ENCODE data around the gene ZNF606.

The ZNF606 gene

DNA sequence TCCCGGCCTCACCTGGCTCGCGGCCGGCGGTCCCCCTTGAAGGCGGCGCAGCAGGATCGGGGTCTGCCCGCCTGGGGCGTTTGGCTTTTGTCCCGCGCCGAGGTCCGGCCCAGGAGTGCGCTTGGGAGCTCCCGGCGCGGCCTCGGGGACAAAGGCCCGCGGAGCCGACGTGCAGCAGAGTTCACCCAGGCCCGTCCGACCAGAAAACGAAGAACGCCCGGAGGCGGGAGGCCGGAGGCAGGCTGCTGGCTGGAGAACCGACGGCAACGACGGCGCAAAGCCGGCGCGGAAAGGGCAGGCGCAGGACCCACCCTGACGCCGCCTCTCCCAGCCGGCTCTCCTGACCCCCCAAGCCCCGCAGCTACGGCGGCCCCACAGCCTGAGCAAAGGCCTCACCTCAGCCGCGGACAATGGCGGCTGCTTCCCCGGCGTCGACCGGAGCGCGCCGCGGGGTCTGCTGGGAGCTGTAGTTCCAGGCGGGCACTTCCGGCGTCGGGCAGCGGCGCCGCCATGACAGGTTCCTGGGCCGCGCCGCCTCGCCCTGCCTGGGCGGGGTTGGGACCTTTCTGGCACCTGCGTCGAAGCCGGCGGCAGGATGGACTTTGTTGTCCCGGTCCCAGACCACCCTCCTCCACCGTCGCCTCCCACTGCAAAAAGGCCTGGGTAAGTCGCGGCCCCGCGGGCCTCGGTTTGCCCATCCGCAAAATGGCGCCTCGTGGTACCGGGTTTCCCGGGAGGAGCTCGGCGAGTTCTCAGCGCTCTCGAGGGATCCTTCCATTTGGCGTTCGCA is at the start of gene ZNF606:
Gene ZNF606, minus strand, starts transcription at position 437 of the 790 bp plus-strand sequence. CDS start 1,501 bp downstream, outside the sequence.
- peak; percentile 74 for DNase-seq (ENCODE audit: low read depth)

GRCh38 chr19:58052256-58052655 is 49.6 kb upstream of the ZNF606 start:
- DNase-seq (ENCODE audit: low read depth), result no peak

GRCh38 chr19:58047672-58048071 is 45.1 kb upstream of the ZNF606 start:
- no peak for DNase-seq (ENCODE audit: low read depth)

DNA sequence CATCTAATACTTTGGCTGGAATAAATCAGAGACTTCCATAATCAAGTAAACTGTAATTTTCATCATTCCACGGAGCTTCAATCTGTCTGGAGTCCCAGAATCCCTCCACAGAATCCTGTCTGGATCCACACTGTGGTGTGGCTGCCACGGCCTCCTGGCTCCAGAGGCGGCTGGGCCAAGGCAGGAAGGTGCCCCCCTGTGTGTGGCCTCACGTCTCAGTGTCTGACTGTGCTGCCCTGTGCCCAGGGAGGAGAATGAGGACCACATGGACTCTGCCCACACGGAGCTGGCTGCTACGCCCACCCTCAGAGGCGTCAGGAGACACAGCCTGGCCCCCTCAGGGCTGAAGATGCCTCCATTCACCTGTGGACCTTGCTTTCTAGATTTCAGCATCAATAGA is 44.2 kb upstream of the ZNF606 start:
- DNase-seq (ENCODE audit: low read depth), result no peak

DNA sequence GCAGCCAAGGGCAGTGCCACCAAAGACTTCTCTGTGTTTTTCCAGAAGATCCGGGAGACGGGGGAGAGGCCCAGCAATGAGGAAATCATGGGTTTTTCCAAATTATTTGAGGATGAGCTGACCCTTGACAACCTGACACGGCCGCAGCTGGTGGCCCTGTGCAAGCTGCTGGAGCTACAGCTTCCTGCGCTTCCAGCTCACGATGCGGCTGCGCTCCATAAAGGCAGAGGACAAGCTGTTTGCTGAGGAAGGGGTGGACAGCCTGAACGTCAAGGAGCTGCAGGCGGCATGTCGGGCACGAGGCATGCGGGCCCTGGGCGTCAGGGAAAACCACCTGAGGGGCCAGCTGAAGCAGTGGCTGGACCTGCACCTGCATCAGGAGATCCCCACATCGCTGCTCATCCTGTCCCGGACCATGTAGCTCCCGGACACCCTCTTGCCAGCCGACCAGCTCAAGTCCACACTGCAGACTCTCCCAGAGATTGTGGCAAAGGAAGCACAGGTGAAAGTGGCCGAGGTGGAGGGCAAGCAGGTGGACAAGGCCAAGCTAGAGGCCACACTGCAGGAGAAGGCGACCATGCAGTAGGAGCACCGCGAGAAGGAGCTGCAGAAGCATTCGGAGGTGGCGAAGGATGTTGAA is 42.9 kb upstream of the ZNF606 start:
- DNase-seq (ENCODE audit: low read depth), result no peak

DNA sequence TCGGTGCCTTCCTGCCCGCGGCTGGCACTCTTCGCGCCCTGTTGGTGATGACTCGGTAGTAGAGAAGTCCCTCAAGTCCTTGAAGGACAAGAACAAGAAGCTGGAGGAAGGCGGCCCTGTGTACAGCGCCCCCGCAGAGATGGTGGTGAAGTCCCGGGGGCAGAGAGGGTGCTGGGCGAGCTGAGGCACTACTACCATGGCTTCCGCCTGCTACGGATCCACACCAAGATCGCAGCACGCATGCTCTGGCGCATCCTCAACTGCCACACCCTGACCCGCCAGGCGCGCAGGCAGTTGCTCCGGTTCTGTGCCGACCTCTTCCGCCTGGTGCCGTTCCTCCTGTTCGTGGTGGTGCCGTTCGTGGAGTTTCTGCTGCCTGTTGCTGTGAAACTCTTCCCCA is 42.3 kb upstream of the ZNF606 start:
- DNase-seq (ENCODE audit: low read depth), result no peak

GRCh38 chr19:58044391-58044790 is 41.8 kb upstream of the ZNF606 start:
- DNase-seq (ENCODE audit: low read depth), result no peak

- DNase-seq (ENCODE audit: low read depth), result no peak
Observed at GRCh38 chr19:58042495-58043340, 40.1 kb upstream of the ZNF606 start.

- no peak for DNase-seq (ENCODE audit: low read depth)
Observed at GRCh38 chr19:58040751-58041525, 38.3 kb upstream of the ZNF606 start.

- no peak for DNase-seq (ENCODE audit: low read depth)
Observed at GRCh38 chr19:58038688-58039204, 36.1 kb upstream of the ZNF606 start.

GRCh38 chr19:58037927-58038687 is 35.5 kb upstream of the ZNF606 start:
- DNase-seq (ENCODE audit: low read depth), result no peak

GRCh38 chr19:58035863-58036262 is 33.2 kb upstream of the ZNF606 start:
- DNase-seq (ENCODE audit: low read depth), result no peak

DNA sequence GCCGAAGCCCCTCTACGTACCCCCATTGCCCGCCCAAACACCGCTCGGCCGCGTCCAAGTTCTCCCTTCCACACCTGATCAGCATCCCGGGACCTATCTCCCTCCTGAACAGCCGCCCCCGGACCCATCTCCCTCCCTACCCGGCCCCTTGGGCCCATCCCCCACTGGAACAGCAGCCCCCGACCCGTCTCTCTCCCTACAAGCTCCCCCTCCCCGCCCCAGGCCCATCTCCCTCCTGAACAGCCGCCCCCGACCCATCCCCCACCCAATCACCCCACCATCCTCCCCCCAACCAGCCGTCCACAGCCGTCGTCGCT is 31.8 kb upstream of the ZNF606 start:
- no peak for DNase-seq (ENCODE audit: low read depth)

DNA sequence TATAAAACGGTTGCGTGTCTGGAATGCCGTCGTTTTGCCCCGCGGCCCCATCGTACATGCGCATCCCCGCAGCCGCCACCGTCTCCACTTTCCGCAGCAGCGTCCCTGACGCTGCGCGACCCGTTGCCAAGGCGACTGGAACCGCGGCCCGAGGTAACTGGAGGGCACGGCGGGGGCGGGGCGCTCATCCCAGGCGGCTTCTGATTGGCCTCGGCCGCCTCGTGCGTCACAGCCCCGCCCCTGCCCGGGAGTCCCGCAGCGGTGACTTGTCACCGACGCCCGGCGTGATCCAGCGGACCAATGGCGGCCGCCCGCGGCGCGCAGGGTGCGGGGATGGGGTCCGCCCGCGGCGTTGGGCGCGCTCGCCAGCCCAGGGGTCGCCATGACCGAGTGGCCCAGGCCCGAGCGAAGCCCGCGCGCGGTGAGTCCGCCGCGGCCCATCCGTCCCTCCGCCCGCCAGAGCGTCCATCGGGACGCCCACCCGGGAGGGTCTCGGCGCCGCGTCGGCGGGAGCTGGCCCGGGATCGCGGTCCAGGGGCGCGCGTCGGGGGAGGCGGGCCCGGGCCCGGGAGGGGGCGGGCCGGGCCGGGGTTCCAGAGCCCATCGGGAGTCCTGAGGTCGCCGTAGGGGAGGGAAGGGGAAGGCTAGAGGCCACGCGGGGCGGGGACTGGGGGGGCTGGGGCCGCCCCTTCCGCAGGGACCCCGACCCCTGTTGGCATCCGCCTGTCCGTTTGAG is 31.3 kb upstream of the ZNF606 start, which contains the start of gene ZSCAN1:
Gene ZSCAN1, plus strand, starts transcription at position 285 of the 736 bp plus-strand sequence. CDS start 3,812 bp downstream, outside the sequence.
- DNase-seq (ENCODE audit: low read depth), result peak; percentile 1

GRCh38 chr19:58024661-58025060 is 22.0 kb upstream of the ZNF606 start:
- DNase-seq (ENCODE audit: low read depth), result no peak

DNA sequence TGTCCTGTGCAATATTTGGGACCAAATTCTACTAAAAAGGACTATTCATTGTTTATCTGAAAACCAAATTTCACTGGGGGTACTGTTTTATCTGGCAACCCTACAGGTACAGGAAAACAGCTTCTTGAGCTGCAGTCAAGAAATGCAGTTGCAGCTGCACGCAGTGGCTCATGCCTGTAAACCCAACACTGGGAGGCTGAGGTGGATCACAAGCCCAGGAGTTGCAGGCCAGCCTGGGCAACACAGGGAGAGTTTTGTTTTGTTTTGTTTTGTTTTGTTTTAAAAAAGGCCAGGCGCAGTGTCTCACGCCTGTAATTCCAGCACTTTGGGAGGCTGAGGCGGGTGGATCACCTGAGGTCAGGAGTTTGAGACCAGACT is 19.7 kb upstream of the ZNF606 start:
- no peak for DNase-seq (ENCODE audit: low read depth)

- DNase-seq (ENCODE audit: low read depth), result peak; percentile 23
Observed at GRCh38 chr19:58021541-58022282, 19.1 kb upstream of the ZNF606 start.

GRCh38 chr19:58020129-58020528 is 17.5 kb upstream of the ZNF606 start:
- no peak for DNase-seq (ENCODE audit: low read depth)

- no peak for DNase-seq (ENCODE audit: low read depth)
Observed at GRCh38 chr19:58014141-58014540, 11.5 kb upstream of the ZNF606 start.

- DNase-seq (ENCODE audit: low read depth), result no peak
Observed at GRCh38 chr19:58010507-58010906, 7.9 kb upstream of the ZNF606 start.

Data from stimulated activated CD4-positive, alpha-beta T cell treated with anti-CD3 and anti-CD28 coated beads, Interleukin-2, amount 100 ng/mL, for 4 hours (primary cell).